MM.1S (cell line): Measurements from ENCODE around the gene ZKSCAN1.

Experiments used
- DNase-seq: peaks from one replicate; pipeline ENCODE4 v3.0.0-alpha.2; 2015
- H2AFZ ChIP-seq: fragments of 300-600 bp; sonication (generic); 2 replicates; pipeline ENCODE4 v1.6.0; 2016; ENCODE audit warnings: antibody characterized with exemption, low read length
- H3F3A ChIP-seq: fragments of 300-600 bp; sonication (generic); 2 replicates; pipeline ENCODE4 v1.6.1; 2016; ENCODE audit warnings: mild to moderate bottlenecking, antibody characterized with exemption, low read length, moderate library complexity, mixed read lengths; ENCODE audit not compliant: insufficient read depth
- H3K27ac ChIP-seq: fragments of 300-600 bp; sonication (generic); 2 replicates; pipeline ENCODE4 v1.5.1; 2016; ENCODE audit warnings: mild to moderate bottlenecking, low read length
- H3K27me3 ChIP-seq: fragments of 300-600 bp; sonication (generic); replicated peaks from 2 replicates; pipeline ENCODE4 v1.6.0; 2016; ENCODE audit warnings: low read length; ENCODE audit not compliant: insufficient read depth
- H3K36me3 ChIP-seq: fragments of 300-600 bp; sonication (generic); replicated peaks from 2 replicates; pipeline ENCODE4 v1.6.1; 2016; ENCODE audit warnings: mild to moderate bottlenecking, low read length, mixed read lengths; ENCODE audit not compliant: insufficient read depth
- H3K4me1 ChIP-seq: fragments of 300-600 bp; sonication (generic); 2 replicates; pipeline ENCODE4 v1.6.1; 2016; ENCODE audit warnings: low read length, mixed read lengths
- H3K4me2 ChIP-seq: fragments of 300-600 bp; sonication (generic); 2 replicates; pipeline ENCODE4 v1.6.0; 2016; ENCODE audit warnings: low read depth, low read length
- H3K4me3 ChIP-seq: fragments of 300-600 bp; sonication (generic); 2 replicates; pipeline ENCODE4 v1.5.1; 2016; ENCODE audit warnings: low read length, mixed read lengths
- H3K79me2 ChIP-seq: fragments of 300-600 bp; sonication (generic); 2 replicates; pipeline ENCODE4 v1.6.1; 2016; ENCODE audit warnings: mixed run types, low read length, mixed read lengths
- H3K9ac ChIP-seq: fragments of 300-600 bp; sonication (generic); 2 replicates; pipeline ENCODE4 v1.6.1; 2016; ENCODE audit warnings: low read length, mixed read lengths
- H3K9me2 ChIP-seq: fragments of 300-600 bp; sonication (generic); replicated peaks from 2 replicates; pipeline ENCODE4 v1.6.1; 2016; ENCODE audit warnings: mild to moderate bottlenecking, low read length, mixed read lengths; ENCODE audit not compliant: insufficient read depth
- H3K9me3 ChIP-seq: fragments of 300-600 bp; sonication (generic); replicated peaks from 2 replicates; pipeline ENCODE4 v1.6.1; 2016; ENCODE audit warnings: mild to moderate bottlenecking, low read length, mixed read lengths; ENCODE audit not compliant: insufficient read depth
- H4K20me1 ChIP-seq: fragments of 300-600 bp; sonication (generic); 2 replicates; pipeline ENCODE4 v1.6.1; 2016; ENCODE audit warnings: mild to moderate bottlenecking, low read length, moderate library complexity, mixed read lengths; ENCODE audit not compliant: insufficient read depth
- CTCF ChIP-seq: fragments of 300-600 bp; sonication (generic); IDR thresholded peaks from 2 replicates; pipeline ENCODE4 v1.5.1; 2016; ENCODE audit warnings: antibody characterized with exemption, low read length, mixed read lengths
- EZH2 ChIP-seq: fragments of 300-600 bp; sonication (generic); optimal IDR thresholded peaks from 2 replicates; pipeline ENCODE3; 2017; ENCODE audit warnings: low read depth, mild to moderate bottlenecking, antibody characterized with exemption, low read length, mixed read lengths
- EZH2phosphoT487 ChIP-seq: fragments of 300-600 bp; sonication (generic); IDR thresholded peaks from 2 replicates; pipeline ENCODE4 v1.6.1; 2018; ENCODE audit warnings: antibody characterized with exemption, low read length

Gene ZKSCAN1

GRCh38 chr7:100082978-100083377, 67.6 kb downstream of the ZKSCAN1 start:
- Histone ChIP-seq H3K9me2 (no peaks in the 10 kb centered on the region), H3K9me3 (no peaks in the 10 kb centered on the region), H3F3A (peaks cover 14% of the 10 kb centered on the region), H3K4me3 (no peak overlapping the region), H2AFZ (peak overlapping the region; percentile 27; the same call in 1 of the 2 replicates), H3K9ac (0 out of 2 replicates have a peak overlapping the region, but pooled peaks have one; percentile 19), H3K79me2 (peaks cover 34% of the 10 kb centered on the region), H3K36me3 (0 out of 2 replicates have a peak, but pooled peaks cover 5% of the 10 kb centered on the region), H3K27me3 (no peaks in the 10 kb centered on the region), H4K20me1 (no peaks in the 10 kb centered on the region), H3K4me2 (peak overlapping the region; percentile 57; the same call in 1 of the 2 replicates), H3K27ac (peak overlapping the region; percentile 93; the same call in 1 of the 2 replicates), H3K4me1 (peaks cover 11% of the 10 kb centered on the region)
- DNase-seq, result no peak
- TF ChIP-seq CTCF (no peak), EZH2phosphoT487 (no peak), EZH2 (no peak)

- TF ChIP-seq EZH2phosphoT487 (no peak), CTCF (no peak), EZH2 (no peak)
- Histone ChIP-seq H3K9me3 (no peaks in the 10 kb centered on the region), H4K20me1 (no peaks in the 10 kb centered on the region), H2AFZ (no peak overlapping the region), H3K4me2 (no peak overlapping the region), H3K9me2 (no peaks in the 10 kb centered on the region), H3K36me3 (no peaks in the 10 kb centered on the region), H3K4me3 (no peak overlapping the region), H3K4me1 (peaks cover 14% of the 10 kb centered on the region), H3F3A (peaks cover 18% of the 10 kb centered on the region), H3K9ac (no peak overlapping the region), H3K27ac (no peak overlapping the region), H3K79me2 (peaks cover 30% of the 10 kb centered on the region), H3K27me3 (no peaks in the 10 kb centered on the region)
- DNase-seq, result no peak
These were observed 70.1 kb downstream of the ZKSCAN1 start for GRCh38 chr7:100085515-100085914.

- Histone ChIP-seq H3K9ac (no peak overlapping the region), H3K4me1 (peaks cover 15% of the 10 kb centered on the region)
These were observed 71.8 kb downstream of the ZKSCAN1 start for GRCh38 chr7:100087055-100087750.

More at GRCh38 chr7:100087055-100087750, 71.8 kb downstream of the ZKSCAN1 start:
- DNase-seq, result no peak
- no peak overlapping the region for H2AFZ ChIP-seq
- peaks cover 25% of the 10 kb centered on the region for H3K79me2 ChIP-seq
- H3K9me2 ChIP-seq, result no peaks in the 10 kb centered on the region
- no peak overlapping the region for H3K4me2 ChIP-seq
- TF ChIP-seq CTCF, result no peak
- H3K4me3 ChIP-seq, result no peak overlapping the region
- no peak overlapping the region for H3K27ac ChIP-seq
- H4K20me1 ChIP-seq, result no peaks in the 10 kb centered on the region
- H3K27me3 ChIP-seq, result no peaks in the 10 kb centered on the region
- H3K9me3 ChIP-seq, result no peaks in the 10 kb centered on the region
- H3F3A ChIP-seq, result peaks cover 30% of the 10 kb centered on the region
- peaks cover 4% of the 10 kb centered on the region for H3K36me3 ChIP-seq
